ENCODE results near the gene TSPO.

DNA sequence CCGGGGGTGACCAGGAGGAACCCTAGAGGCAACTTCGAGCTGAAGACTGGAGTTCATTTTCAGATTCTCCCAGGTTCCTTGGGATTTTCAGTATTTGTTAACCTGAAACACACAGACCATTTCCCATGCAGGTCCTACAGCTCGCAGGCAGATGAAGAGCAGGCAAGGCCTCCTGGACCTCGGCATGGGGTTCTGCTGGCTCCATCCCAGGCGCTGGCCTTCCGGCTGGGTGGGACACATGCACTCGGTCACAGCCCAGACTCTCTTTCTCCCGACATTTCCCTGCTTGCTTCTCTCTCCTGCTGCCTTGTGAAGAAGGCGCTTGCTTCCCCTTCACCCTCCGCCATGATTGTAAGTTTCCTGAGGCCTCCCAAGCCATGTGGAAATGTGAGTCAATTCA lies 51.0 kb downstream of the TSPO start:
- TF ChIP-seq, protein P1, sequence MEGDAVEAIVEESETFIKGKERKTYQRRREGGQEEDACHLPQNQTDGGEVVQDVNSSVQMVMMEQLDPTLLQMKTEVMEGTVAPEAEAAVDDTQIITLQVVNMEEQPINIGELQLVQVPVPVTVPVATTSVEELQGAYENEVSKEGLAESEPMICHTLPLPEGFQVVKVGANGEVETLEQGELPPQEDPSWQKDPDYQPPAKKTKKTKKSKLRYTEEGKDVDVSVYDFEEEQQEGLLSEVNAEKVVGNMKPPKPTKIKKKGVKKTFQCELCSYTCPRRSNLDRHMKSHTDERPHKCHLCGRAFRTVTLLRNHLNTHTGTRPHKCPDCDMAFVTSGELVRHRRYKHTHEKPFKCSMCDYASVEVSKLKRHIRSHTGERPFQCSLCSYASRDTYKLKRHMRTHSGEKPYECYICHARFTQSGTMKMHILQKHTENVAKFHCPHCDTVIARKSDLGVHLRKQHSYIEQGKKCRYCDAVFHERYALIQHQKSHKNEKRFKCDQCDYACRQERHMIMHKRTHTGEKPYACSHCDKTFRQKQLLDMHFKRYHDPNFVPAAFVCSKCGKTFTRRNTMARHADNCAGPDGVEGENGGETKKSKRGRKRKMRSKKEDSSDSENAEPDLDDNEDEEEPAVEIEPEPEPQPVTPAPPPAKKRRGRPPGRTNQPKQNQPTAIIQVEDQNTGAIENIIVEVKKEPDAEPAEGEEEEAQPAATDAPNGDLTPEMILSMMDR (IDR thresholded peaks at IDR 0.05; ENCODE audit: insufficient read depth, low read depth, low read length) = no peak
- TF ChIP-seq EZH2 (IDR thresholded peaks at IDR 0.05; ENCODE audit: insufficient read depth, low read length) = no peak
